Tibial nerve (tissue), 4 donors: ENCODE measurements around the gene PLCH2. TPM values are rescaled to one million over a fixed set of nuclear protein-coding genes. Genes with fewer than 3 reads are reported as not detected.

Source experiments
- DNase-seq, 2 donors: peaks; one replicate each; pipeline ENCODE4 v3.0.0-alpha.2; 2019; ENCODE audit warnings: low spot score in 2 of 2
- H3K27ac ChIP-seq, 4 donors: fragments of 200-600 bp; sonication (generic) in 3 of 4; one replicate each; pipeline ENCODE4 v1.5.1; 2017 to 2019; ENCODE audit warnings: mild to moderate bottlenecking in 1 of 4
- H3K27me3 ChIP-seq, 2 donors: fragments of 200-600 bp; sonication (generic) in 1 of 2; one replicate each; pipeline versions ENCODE4 v1.5.1 to v1.6.0; 2017 to 2019
- H3K36me3 ChIP-seq, 3 donors: fragments of 200-600 bp; sonication (generic); one replicate each; pipeline ENCODE4 v1.5.1; 2018 to 2019
- H3K4me1 ChIP-seq, 4 donors: fragments of 200-600 bp; sonication (generic) in 3 of 4; one replicate each; pipeline ENCODE4 v1.5.1; 2017 to 2019
- H3K4me3 ChIP-seq, 4 donors: fragments of 200-600 bp; sonication (generic) in 3 of 4; one replicate each; pipeline ENCODE4 v1.5.1; 2017 to 2019; ENCODE audit warnings: mild to moderate bottlenecking in 1 of 4, moderate library complexity in 1 of 4
- H3K9me3 ChIP-seq, 4 donors: fragments of 200-600 bp; sonication (generic) in 3 of 4; one replicate each; pipeline ENCODE4 v1.5.1; 2017 to 2019
- CTCF ChIP-seq, 5 experiments: fragments of 200-600 bp in 3 of 5; fragments of 450-650 bp in 2 of 5; sonication (generic) in 3 of 5; IDR thresholded peaks; one replicate each; pipeline ENCODE4 v1.5.1; 2016 to 2019; ENCODE audit warnings: antibody characterized with exemption in 5 of 5, mild to moderate bottlenecking in 3 of 5, moderate library complexity in 2 of 5
- EP300 ChIP-seq, 2 donors: sonication (generic); formaldehyde crosslinking; IDR thresholded peaks; one replicate each; pipeline ENCODE4 v1.6.1; 2017; ENCODE audit warnings: antibody characterized with exemption in 2 of 2, mild to moderate bottlenecking in 1 of 2
- POLR2A ChIP-seq, 2 donors: fragments of 450-650 bp; IDR thresholded peaks; one replicate each; pipeline ENCODE4 v1.6.1; 2017; ENCODE audit warnings: antibody characterized with exemption in 2 of 2, mild to moderate bottlenecking in 2 of 2, moderate library complexity in 2 of 2
- WGBS, 2 donors: methylation state at CpG; one replicate each; pipeline ENCODE4 v1.1.5; 2018; 5-methylcytosine and 5-hydroxymethylcytosine counted together
- total RNA-seq, 4 donors: library from RNA; depleted of rRNA; stranded (reverse); fragments of >200 nt; gene quantifications; one replicate each; pipeline ENCODE4 v1.1.0, GENCODE V29; 2016

The PLCH2 gene
- total RNA-seq, 4 donors from 2014 or later: 0.21 to 0.59 (median 0.26) TPM

GRCh38 chr1:2441746-2442145, 34.3 kb upstream of the PLCH2 start:
- Histone ChIP-seq H3K27ac (no peak overlapping the region), H3K36me3 (no peaks in the 10 kb centered on the region), H3K27me3 (peaks cover 0 to 64% of the 10 kb centered on the region in 2 donors), H3K4me1 (peaks cover 0 to 6% (median 0%) of the 10 kb centered on the region in 4 donors), H3K9me3 (no peaks in the 10 kb centered on the region), H3K4me3 (no peak overlapping the region)
- no peak for TF ChIP-seq POLR2A (IDR thresholded peaks at IDR 0.05)
- TF ChIP-seq EP300 (IDR thresholded peaks at IDR 0.05): no peak
- WGBS, 2 donors: 72 to 76% methylated on average over 9 to 12 of the region's 13 CpGs
- no peak for DNase-seq

- Histone ChIP-seq H3K9me3 (no peaks in the 10 kb centered on the region), H3K4me1 (peaks cover 0 to 6% (median 0%) of the 10 kb centered on the region in 4 donors), H3K4me3 (no peak overlapping the region), H3K36me3 (no peaks in the 10 kb centered on the region), H3K27me3 (peaks cover 0 to 65% of the 10 kb centered on the region in 2 donors), H3K27ac (no peak overlapping the region)
- DNase-seq: no peak
- WGBS, 2 donors: 46 to 60% methylated on average over 4 to 5 of the region's 6 CpGs
- TF ChIP-seq CTCF (IDR thresholded peaks at IDR 0.05) (no peak), EP300 (IDR thresholded peaks at IDR 0.05) (no peak), POLR2A (IDR thresholded peaks at IDR 0.05) (no peak)
Measured at GRCh38 chr1:2442661-2443060, 33.4 kb upstream of the PLCH2 start.

- no peak for DNase-seq
- peaks cover 0 to 6% (median 0%) of the 10 kb centered on the region in 4 donors for H3K4me1 ChIP-seq
- H3K4me3 ChIP-seq: no peak overlapping the region
- TF ChIP-seq POLR2A (IDR thresholded peaks at IDR 0.05) (no peak), EP300 (IDR thresholded peaks at IDR 0.05) (no peak), CTCF (IDR thresholded peaks at IDR 0.05) (no peak)
- 1% methylated on average over 43 of the region's 107 CpGs; no CpG with 5 or more reads in 1 of the 2 donors for WGBS, 2 donors
- H3K27me3 ChIP-seq: peaks cover 0 to 73% of the 10 kb centered on the region in 2 donors
- H3K9me3 ChIP-seq: no peaks in the 10 kb centered on the region
- no peaks in the 10 kb centered on the region for H3K36me3 ChIP-seq
- no peak overlapping the region for H3K27ac ChIP-seq
Measured at GRCh38 chr1:2443277-2444137, 32.6 kb upstream of the PLCH2 start.

- WGBS, 2 donors: 57% methylated on average over 18 of the region's 27 CpGs; no CpG with 5 or more reads in 1 of the 2 donors
- DNase-seq: no peak
- Histone ChIP-seq H3K4me3 (no peak overlapping the region), H3K27me3 (peaks cover 0 to 74% of the 10 kb centered on the region in 2 donors), H3K36me3 (no peaks in the 10 kb centered on the region), H3K27ac (no peak overlapping the region), H3K4me1 (peaks cover 0 to 6% (median 0%) of the 10 kb centered on the region in 4 donors), H3K9me3 (no peaks in the 10 kb centered on the region)
- TF ChIP-seq CTCF (IDR thresholded peaks at IDR 0.05) (no peak), EP300 (IDR thresholded peaks at IDR 0.05) (no peak), POLR2A (IDR thresholded peaks at IDR 0.05) (no peak)
Measured at GRCh38 chr1:2444138-2444591, 31.9 kb upstream of the PLCH2 start.

GRCh38 chr1:2445162-2445822, 30.8 kb upstream of the PLCH2 start:
- TF ChIP-seq POLR2A (IDR thresholded peaks at IDR 0.05): no peak
- no peak for TF ChIP-seq CTCF (IDR thresholded peaks at IDR 0.05)
- TF ChIP-seq EP300 (IDR thresholded peaks at IDR 0.05): no peak
- DNase-seq: no peak

More at GRCh38 chr1:2445162-2445822, 30.8 kb upstream of the PLCH2 start:
- H3K36me3 ChIP-seq: no peaks in the 10 kb centered on the region
- H3K4me1 ChIP-seq: peaks cover 0 to 6% (median 0%) of the 10 kb centered on the region in 4 donors
- no peaks in the 10 kb centered on the region for H3K9me3 ChIP-seq
- 55 to 70% methylated on average over 14 of the region's 16 CpGs for WGBS, 2 donors
- H3K27me3 ChIP-seq: peaks cover 0 to 82% of the 10 kb centered on the region in 2 donors
- no peak overlapping the region for H3K4me3 ChIP-seq
- no peak overlapping the region for H3K27ac ChIP-seq
